ENCODE data around the gene LGR6. TPM values are rescaled to one million over a fixed set of nuclear protein-coding genes. Genes with fewer than 3 reads are reported as not detected.
"Not testable (repeated sequence)": the region's sequence is repeated elsewhere in the genome, so short reads cannot be mapped to it uniquely, and the experiment has no call there.

LGR6 gene
- total RNA-seq, 1 donor from 2014 or later = 4.1 TPM

DNA sequence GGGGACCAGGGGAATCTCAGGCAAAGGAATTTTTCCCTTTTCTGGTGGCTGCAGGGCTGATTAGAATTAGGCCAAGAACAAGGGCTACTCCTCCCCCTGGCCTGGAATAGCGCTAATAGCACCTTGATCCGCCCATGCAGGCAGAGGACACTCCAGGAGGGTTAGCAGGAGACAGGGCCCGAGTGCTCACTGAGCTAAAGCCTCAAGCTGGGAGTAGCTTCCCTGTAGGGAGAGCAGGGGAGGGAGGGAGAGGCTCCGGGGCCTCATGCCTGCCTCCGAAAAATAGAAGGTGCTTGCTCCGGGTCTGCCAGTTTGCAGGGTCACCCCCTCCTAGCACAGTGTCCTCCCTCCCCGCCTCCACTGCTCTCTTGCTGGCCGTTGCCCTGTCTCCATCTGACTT lies 37.0 kb upstream of the LGR6 start:
- ATAC-seq (no peak), DNase-seq (ENCODE audit: missing footprints) (no peak)
- intact Hi-C loops (cut with DNase I) = no loop called here

DNA sequence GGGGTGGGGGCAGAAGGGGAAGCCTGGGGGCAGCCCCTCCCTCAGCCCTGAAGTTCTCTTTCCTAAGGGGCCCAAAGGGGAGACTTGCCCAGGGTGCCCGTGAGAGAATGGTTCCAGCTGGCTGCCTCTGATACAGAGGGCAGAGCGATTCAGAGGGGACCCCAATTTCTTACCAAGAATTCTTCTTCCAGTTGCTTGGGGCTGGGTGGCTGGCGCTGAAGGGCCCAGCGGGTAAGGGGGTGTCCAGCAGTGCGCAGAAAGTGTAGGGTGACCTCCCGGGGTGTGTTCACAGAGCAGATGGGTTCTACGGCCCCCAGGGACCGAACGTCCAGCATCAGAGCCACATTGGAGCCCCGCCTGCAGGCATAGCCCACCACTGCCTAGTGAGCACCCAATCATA lies 35.7 kb upstream of the LGR6 start:
- ATAC-seq (no peak), DNase-seq (ENCODE audit: missing footprints) (no peak)
- intact Hi-C loops (cut with DNase I) = no loop called here

DNA sequence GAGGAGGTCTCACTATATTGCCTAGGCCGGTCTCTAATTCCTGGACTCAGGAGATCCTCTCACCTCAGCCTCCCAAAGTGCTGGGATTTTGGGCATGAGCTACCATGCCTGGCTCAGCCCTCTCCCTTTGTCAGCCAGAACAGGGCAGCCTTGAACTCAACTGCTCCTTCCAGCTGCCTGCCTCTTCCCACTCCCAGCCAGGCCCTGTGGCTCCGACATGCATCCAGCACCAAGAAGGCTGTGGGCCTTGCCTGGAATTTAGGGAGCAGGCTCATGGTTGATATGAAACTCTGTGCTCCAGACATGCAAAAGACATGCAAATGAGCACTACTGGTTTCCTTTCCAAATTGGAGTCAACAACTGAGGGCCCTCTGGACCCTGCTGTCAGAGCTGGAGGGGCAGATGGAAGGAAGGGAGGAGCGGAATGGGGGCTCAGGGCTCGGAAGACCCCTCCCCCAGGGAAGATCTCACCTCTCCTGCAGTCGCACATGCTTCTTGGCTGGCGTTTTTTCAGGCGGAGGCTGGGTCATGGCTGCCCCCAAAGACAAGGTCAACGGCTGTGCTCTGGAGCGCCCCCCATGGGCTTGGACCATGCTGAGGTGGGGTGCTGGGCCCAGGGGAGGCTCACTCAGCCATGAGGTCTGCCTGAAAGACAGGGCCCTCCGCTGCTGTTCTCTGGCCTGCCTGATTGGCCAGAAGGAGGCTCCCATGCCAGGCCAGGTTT lies 34.6 kb upstream of the LGR6 start:
- DNase-seq (ENCODE audit: missing footprints) (no peak), ATAC-seq (no peak)
- intact Hi-C loops (cut with DNase I) = no loop called here

DNA sequence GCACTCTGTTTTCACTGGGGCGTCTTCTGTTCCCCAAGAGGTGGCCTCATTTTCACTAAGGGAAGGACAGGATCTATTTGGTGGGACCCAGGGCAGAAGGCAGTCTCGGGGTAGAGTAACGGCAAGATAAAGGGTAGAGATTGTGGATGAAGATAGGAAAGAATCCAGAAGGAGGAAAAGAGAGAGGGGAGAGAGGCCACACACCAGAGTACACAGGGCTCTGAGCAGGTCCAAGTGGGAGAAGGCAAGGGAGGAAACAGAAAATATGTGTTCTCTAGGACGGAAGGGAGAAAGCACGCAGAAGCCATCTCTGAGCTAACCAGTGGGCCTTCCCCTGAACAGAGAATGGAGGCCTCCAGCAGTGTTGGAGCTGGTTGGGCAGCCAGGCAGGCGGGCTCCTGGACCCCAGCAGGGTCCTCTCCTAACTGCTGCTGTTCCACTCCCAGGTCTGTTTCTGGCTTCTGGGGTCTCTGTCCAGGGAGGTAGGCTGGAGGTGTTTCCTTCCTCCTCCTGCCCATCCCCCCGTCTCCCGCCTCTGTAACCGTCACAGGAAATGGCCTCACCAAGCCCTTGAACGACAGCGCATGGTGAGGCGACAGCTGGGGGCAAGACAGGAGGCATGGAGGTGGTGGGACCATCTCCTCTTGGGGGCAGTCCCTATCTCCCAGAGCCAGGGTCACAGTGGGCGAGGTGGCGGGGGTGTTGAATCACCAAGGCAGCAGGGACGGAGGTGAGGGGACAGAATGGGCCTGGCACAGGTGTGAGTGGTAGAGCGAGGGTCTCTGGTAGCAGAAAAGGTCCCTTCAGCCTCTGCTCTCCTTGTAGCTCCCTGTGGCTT lies 33.8 kb upstream of the LGR6 start:
- DNase-seq (ENCODE audit: missing footprints) (no peak), ATAC-seq (no peak)
- intact Hi-C loops (cut with DNase I) = no loop called here

DNA sequence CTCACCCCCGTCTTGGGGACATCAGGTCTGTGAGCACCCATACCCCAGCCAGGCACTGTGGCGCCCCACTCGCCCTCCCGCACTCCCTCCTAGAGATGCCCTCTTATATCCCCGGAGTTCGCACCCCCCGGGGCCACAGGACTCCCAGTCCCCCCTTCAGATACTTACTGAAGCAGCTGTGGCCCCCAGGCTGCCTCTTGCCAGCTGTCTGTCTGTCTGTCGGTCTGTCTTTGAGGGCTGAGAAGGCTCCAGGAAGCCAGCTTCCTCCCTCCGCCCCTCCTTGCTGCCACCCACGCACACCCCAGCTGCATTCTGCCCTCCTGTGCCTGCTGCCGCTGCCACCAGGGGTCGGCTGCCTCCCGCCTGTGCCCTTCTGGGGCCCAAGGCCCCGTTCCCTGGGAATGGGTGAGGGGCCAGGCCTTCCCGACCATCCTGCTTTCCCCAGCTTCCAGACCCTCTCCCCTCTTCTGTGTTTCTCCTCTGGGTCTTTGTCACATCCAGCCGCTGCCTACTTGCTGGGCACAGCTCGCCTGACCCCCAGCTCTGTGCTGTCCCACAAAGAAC lies 33.1 kb upstream of the LGR6 start, which contains the start of gene PTPN7:
Gene PTPN7 (minus strand): TSS at position 226 of the 564 bp plus-strand sequence. CDS start 1,200 bp downstream, outside the sequence.
- intact Hi-C loops (cut with DNase I) = no loop called here
- ATAC-seq = peak; percentile 27
- DNase-seq (ENCODE audit: missing footprints) = no peak

DNA sequence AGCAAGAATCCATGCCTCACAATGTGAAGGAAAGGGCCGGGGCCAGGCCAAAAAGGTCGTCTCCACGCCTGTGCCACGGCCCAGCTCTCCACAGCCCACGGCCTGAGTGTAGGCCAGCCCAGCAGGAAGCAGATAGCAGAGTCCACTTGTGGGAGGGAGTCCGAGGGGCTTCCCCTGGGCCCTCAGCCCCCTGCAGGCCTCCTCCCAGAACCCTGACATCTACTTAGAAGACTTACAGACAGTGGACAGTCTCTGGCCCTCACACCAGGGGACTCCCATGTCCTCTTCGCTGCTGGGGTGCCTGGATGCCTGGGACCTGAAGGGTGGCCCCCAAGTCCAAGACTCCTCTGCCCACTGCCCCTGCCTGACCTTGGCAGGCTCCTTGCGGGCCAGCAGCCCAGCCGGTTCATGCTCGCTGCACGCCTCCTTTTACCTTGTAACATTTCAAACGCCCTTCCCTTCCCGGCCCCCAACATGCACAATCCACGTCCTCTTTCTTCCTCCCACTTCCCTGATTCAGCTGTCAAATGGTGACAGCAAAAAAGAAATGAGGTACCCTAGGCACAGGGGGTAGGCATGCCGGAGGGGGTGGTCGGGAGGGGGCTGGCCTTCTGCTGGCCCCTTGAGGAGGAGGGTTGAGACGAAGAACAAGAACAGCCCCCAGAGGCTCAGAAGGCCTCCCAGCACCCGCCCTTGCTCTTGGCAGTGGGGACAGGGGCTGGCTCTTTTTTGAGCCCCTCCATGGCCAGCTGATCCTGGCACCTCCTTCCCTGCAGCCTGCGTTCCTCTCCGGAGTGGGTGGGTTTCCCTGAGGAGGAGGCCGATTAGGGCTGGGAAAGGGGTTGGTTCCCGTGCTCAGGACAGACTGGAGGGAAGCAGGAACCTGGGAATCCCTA lies 32.2 kb upstream of the LGR6 start:
- no peak for ATAC-seq

DNA sequence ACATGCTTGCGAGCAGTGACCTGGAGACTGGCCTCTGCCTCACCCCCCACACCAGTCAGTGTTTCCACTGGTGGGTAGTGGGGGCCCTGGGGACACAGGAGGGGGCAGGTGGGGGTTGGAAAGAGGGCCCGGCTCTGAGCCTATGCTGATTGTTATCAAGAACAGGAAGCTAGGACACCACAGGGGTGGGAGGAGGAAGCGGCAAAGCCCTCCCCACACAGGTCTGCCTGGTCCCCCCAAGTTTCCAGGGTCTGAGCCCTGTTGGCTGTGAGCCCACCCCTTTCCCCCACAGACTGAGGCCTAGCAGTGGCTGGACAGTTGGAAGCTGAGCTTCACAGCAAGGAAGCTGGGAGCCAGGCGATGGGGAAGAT lies 31.6 kb upstream of the LGR6 start:
- ATAC-seq (no peak), DNase-seq (ENCODE audit: missing footprints) (no peak)
- intact Hi-C loops (cut with DNase I) = no loop called here

More for the DNA sequence above, 32.2 kb upstream of the LGR6 start:
- intact Hi-C loops (cut with DNase I) = no loop called here
- DNase-seq (ENCODE audit: missing footprints) = no peak

DNA sequence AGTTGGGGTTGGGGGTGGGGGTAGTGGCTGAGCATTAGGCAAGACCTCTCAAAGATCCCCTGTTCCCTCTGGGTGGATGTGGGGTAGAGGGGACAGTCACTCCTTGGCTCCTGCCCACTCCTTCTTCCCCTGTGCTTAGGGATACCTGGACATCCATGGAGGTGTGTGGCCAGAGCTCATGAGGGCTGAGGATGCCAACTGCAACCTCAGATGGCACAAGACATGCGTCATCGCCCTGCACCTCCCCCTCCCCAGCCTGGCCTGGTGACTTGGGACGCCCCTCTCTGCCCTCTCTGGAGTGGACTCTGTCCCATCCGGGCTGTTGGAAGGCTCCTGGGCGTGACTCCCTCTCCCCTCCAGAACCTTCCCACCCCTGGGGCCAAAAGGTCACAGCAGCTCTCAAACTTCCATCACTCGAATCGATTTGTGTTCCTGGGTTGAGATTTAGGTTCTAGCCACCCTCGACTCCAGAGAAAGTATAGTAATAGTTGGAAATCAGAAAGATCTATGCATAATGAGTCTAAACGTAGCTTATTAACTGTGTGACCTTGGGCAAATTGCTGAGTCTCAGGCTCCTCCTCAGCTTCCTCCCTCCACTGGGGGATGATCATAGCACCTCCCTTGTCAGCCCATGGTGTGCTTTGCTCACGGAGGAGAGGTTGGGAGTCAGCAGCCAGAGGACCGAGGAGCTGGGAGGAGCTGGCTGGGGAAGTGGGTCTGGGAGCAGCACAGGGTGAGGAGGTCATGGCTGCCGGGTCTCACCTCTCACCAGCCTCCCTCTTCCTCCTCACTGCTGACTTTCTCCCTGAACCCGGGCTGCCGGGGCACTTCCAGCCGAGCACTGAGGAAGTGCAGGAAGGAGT lies 30.9 kb upstream of the LGR6 start:
- no peak for ATAC-seq
- intact Hi-C loops (cut with DNase I) = no loop called here
- DNase-seq (ENCODE audit: missing footprints) = no peak

DNA sequence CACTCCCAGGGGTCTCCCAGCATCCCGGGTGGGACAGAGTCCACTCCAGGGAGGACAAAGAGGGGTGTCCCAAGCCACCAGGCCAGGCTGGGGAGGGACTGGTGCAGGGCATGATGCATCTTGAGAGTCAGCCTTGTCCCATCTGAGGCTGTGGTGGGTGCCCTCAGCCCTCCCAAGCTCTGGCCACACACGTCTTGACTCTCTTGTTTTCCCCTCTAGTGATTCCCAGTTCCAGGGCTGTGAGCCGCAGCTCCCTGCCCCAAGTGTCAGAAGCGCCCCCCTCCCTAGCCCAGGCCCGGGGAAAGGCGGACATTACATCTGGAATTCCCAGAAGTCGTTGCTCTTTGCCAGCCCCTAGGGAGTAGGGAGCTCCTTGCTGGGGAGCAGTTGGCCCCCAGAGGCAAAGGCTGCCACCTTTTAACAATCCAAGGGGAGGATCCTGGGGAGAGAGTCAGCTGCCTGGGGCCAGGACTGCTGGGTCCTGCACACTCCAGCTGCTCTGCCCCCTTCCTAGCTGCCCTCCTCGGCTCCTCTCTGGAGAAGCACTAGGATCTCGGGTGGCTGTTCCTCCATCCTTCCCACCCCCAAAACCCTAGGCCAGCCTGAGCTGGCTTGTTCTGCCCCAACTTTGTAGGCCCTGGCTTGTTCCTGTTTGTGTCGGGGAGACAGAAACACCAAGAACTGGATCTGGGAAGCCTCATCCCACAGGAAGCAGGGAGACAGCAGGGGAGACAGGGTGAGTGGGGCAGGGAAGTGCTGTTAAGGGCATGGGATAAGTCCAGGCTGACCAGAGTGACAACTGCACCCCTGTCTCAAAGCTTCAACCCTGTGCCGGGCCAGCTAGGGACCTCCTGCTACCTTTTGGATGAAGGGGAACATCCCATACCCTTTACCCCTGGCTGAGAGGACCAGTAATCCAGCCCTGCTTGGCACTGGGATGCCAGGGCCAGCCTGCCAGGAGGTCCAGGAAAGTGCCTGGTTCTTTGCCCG lies 30.0 kb upstream of the LGR6 start:
- DNase-seq (ENCODE audit: missing footprints) (no peak), ATAC-seq (no peak)
- intact Hi-C loops (cut with DNase I) = no loop called here

DNA sequence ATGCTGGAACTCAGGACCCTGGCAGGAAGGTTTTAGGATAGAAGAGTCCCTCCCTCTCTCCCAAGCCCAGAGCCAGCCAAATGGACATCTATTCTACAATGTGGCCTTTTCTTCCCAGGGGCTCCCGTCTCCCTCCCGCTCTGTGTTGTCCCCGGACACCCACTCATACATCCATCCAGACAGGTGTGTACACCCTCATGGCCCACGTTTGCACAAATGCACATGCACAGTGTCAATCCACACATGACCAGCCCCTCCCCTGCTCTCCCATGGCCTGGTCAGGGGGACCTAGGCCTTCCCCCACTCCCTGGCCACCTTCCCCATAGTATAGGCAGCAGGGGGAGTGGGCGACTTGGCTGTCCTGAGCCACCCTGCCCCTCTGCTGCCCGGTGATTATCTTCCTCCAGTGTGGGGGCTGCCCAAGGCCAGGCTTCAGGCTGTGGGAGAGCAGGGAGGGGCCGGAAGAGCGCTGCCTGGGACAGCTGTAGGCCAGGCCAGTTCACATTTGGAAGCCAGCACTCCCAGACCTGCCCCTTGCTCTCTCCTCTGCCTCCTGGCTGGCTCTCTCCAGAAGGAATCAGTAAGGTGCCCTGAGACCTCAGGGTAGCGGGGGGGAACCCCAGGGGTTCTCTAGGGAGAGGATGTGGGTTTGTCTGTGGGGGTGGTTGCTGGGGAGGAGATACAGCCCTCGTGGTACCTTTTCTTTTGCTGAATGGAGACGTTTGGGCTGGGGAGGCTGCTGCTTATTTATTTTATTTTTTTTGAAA lies 29.1 kb upstream of the LGR6 start:
- intact Hi-C loops (cut with DNase I) = no loop called here
- no peak for ATAC-seq
- no peak for DNase-seq (ENCODE audit: missing footprints)

DNA sequence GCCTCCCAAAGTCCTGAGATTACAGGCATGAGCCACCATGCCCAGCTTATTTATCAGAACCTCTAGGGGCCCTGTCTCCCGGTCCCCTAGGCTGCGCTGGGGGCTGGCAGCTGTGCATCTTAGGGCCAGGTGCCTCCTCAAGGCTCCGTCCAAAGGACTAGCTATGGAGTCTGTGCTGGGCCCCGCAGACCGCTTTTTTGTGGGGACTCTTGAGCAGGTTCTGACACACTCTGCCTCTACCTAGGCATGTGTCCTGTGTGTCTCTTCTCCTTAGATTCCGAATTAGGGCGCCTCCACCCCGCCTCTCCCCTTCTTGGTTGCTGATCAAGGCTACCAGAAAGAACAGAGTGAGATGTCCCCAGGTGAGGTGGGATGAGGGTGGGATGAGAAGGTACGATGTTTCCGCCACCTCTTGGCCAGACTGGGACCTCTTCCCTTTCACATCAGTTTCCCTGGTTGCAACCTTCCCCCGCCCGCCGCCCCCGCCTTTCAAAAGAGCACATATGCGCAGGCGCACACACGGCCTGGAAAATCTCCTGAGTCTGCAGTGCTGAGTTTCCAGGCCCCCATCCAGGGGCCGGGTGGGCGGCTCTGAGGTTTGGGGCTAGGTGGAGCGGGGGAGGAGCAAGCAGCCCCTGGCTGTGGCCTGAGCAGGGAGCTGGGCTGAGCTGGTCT lies 28.2 kb upstream of the LGR6 start:
- DNase-seq (ENCODE audit: missing footprints) = no peak
- intact Hi-C loops (cut with DNase I) = no loop called here
- ATAC-seq = no peak

DNA sequence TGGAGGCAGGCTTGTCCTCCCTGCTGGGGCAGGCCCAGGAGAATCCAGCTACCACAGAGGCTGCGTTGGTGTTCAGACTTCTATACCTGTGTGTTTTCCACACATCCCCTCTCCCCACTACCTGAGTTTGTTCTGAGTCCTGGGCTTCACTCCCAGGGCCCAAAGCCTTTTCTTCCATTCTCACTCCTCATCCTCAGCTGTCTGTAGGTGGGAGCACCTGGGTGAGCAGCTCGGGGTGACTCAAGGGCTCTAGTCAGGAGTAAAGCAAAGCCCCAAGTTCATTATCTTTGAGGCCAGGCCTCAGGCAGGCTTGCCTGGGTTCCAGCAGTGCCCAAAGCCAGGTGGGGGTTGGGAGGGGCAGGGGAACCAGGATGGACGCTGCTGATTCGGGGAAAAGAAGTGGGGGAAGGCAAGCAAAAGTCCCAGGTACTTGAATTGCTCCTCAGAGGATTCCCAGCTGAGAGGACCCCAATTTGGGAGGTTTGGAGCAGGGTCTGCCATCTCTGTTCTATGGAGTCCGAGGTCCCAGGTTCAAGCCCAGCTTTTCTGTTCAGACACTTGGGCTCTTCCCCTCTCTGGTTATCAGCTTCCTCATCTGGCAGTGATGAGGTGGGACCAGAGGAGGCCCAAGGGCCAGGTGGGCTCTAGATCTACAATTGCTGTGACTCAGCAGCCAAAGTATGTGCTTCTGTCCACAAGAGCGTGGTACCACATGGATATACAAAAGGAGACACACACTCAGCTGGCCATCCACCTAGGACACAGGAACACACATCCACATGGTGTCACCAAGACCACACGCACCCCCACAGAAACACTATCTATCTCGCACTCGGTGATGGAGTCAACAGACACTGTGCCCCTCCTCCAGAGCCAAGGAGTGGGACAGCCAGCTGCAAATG lies 27.4 kb upstream of the LGR6 start:
- ATAC-seq (no peak), DNase-seq (ENCODE audit: missing footprints) (no peak)
- intact Hi-C loops (cut with DNase I) = no loop called here

DNA sequence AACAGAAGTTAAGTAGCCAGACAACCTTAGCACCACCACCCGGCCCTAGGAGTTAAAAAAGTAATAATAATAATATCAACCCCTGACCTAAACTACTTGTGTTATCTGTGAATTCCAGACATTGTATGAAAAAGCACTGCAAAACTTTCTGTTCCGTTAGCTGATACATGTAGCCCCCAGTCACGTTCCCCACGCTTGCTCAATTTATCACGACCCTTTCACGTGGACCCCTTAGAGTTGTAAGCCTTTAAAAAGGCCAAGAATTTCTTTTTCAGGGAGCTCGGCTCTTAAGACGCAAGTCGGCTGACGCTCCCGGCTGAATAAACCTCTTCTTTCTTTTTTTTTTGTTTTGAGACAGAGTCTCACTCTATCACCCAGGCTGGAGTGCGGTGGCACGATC lies 26.5 kb upstream of the LGR6 start:
- intact Hi-C loops (cut with DNase I); DNase-seq (ENCODE audit: missing footprints); ATAC-seq: not testable (repeated sequence)

DNA sequence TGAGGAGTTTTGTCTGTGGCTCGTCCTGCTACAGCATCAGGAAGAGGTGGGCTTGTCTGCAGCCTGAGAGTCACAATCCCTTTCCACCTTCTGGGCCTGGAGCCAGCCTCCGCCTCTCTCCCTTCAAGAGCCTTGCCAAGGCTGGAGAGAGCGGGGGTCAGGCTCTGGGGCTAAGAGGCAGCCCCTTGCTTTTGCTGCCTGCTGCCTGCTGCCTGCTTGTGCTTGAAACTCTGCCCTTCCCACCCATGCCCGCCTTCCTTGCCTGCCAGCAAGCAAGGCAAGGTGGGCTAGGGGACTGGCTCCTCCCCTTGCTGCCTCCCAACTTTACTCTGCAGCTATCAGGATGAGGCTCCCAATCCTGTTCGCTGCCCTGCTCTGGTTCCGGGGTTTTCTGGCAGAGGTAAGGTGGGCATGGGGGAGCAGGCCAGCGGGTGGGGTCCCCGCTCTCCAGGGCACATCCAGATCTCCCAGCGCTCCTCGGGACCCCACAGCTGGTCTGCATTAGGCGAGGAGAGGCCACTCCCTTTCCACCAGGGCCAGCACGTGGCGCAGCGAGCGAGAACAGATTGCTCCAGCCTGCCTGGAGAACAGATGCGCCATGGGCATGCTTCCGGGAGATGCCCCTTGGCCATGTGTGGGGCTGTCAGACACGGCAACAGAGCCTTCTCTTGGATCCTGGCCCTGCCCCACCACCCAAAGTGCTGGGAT lies 25.7 kb upstream of the LGR6 start:
- DNase-seq (ENCODE audit: missing footprints) (no peak), ATAC-seq (no peak)
- intact Hi-C loops (cut with DNase I) = no loop called here
